Measurements from ENCODE around the gene PAQR7.
A peak's percentile ranks its signal among the peaks of the same experiment; 100 is the strongest.

DNA sequence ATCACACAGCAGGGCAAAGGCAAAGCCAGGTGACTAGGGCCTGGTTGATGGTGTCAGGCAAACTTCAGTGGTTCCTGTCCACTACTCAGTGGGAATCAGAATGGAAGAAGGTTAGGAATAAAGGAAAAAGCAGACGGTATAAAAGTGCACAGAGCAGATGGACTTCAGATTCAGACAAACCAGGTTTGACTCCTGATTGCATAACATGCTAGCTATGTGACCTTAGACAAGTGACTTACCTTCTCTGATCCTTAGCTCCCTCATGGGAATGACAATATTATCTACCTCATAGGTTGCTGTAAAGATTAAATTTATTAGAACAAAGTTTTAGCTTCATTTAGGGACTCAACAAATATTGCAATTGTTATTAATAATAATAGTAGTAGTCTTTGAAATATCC is 4.9 kb downstream of the PAQR7 start:
- TF ChIP-seq NFIC (IDR thresholded peaks at IDR 0.05) (no peak), RAD21 (IDR thresholded peaks at IDR 0.05; ENCODE audit: low read depth) (no peak), FOXM1 (IDR thresholded peaks at IDR 0.05; ENCODE audit: borderline replicate concordance, low read depth) (no peak), CREB1 (IDR thresholded peaks at IDR 0.05; ENCODE audit: low read depth) (no peak), YY1 (IDR thresholded peaks at IDR 0.05; ENCODE audit: low read depth) (no peak), TAF1 (IDR thresholded peaks at IDR 0.05; ENCODE audit: low read depth) (no peak), MAX (IDR thresholded peaks at IDR 0.05) (no peak), CEBPB (IDR thresholded peaks at IDR 0.05) (0 out of 2 replicates have a peak, but pooled peaks have one; percentile 15), TEAD4 (IDR thresholded peaks at IDR 0.05) (no peak), EGR1 (IDR thresholded peaks at IDR 0.05) (no peak), EP300 (IDR thresholded peaks at IDR 0.05; ENCODE audit: borderline replicate concordance) (no peak)
- TF ChIP-seq, protein P1, sequence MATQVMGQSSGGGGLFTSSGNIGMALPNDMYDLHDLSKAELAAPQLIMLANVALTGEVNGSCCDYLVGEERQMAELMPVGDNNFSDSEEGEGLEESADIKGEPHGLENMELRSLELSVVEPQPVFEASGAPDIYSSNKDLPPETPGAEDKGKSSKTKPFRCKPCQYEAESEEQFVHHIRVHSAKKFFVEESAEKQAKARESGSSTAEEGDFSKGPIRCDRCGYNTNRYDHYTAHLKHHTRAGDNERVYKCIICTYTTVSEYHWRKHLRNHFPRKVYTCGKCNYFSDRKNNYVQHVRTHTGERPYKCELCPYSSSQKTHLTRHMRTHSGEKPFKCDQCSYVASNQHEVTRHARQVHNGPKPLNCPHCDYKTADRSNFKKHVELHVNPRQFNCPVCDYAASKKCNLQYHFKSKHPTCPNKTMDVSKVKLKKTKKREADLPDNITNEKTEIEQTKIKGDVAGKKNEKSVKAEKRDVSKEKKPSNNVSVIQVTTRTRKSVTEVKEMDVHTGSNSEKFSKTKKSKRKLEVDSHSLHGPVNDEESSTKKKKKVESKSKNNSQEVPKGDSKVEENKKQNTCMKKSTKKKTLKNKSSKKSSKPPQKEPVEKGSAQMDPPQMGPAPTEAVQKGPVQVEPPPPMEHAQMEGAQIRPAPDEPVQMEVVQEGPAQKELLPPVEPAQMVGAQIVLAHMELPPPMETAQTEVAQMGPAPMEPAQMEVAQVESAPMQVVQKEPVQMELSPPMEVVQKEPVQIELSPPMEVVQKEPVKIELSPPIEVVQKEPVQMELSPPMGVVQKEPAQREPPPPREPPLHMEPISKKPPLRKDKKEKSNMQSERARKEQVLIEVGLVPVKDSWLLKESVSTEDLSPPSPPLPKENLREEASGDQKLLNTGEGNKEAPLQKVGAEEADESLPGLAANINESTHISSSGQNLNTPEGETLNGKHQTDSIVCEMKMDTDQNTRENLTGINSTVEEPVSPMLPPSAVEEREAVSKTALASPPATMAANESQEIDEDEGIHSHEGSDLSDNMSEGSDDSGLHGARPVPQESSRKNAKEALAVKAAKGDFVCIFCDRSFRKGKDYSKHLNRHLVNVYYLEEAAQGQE (IDR thresholded peaks at IDR 0.05; ENCODE audit: low read depth), result no peak
- TF ChIP-seq, protein P2, sequence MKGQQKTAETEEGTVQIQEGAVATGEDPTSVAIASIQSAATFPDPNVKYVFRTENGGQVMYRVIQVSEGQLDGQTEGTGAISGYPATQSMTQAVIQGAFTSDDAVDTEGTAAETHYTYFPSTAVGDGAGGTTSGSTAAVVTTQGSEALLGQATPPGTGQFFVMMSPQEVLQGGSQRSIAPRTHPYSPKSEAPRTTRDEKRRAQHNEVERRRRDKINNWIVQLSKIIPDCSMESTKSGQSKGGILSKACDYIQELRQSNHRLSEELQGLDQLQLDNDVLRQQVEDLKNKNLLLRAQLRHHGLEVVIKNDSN (IDR thresholded peaks at IDR 0.05), result no peak
